Small intestine (tissue), 7 donors: ENCODE results near the gene PAK6. TPM values are rescaled to one million over a fixed set of nuclear protein-coding genes. Genes with fewer than 3 reads are reported as not detected.

Experiments used
- DNase-seq, 2 donors: peaks; one replicate each; pipeline versions ENCODE4 v3.0.0 to v3.0.0-alpha.2; 2013
- FAIRE-seq: peaks from 2 replicates; lab custom pipeline; 2012; peaks lifted over from hg19 to GRCh38; lab: Jason Lieb, UNC
- H3K27ac ChIP-seq, 3 donors: one replicate each; pipeline ENCODE4 v1.5.1; 2013; ENCODE audit warnings: low read length in 2 of 3, mild to moderate bottlenecking in 2 of 3, control low read depth in 1 of 3, inconsistent platforms in 1 of 3, low read depth in 1 of 3, moderate library complexity in 1 of 3
- H3K27me3 ChIP-seq, 3 donors: one replicate each; pipeline ENCODE4 v1.6.1; 2013; ENCODE audit warnings: low read length in 3 of 3, inconsistent platforms in 1 of 3; ENCODE audit not compliant: control insufficient read depth in 3 of 3, insufficient read depth in 3 of 3
- H3K36me3 ChIP-seq, 3 donors: one replicate each; pipeline ENCODE4 v1.6.1; 2013; ENCODE audit warnings: low read length in 3 of 3, inconsistent platforms in 1 of 3, low read depth in 1 of 3, mild to moderate bottlenecking in 1 of 3, moderate library complexity in 1 of 3; ENCODE audit not compliant: control insufficient read depth in 3 of 3, insufficient read depth in 2 of 3
- H3K4me1 ChIP-seq, 3 donors: one replicate each; pipeline ENCODE4 v1.6.1; 2013; ENCODE audit warnings: low read length in 2 of 3, inconsistent platforms in 1 of 3, low read depth in 1 of 3, mild to moderate bottlenecking in 1 of 3, moderate library complexity in 1 of 3; ENCODE audit not compliant: control insufficient read depth in 3 of 3, insufficient read depth in 2 of 3
- H3K4me3 ChIP-seq, 3 donors: one replicate each; pipeline ENCODE4 v1.5.1; 2013; ENCODE audit warnings: low read length in 3 of 3, control low read depth in 1 of 3, inconsistent platforms in 1 of 3, low read depth in 1 of 3, mild to moderate bottlenecking in 1 of 3, moderate library complexity in 1 of 3
- H3K9me3 ChIP-seq, 2 donors: one replicate each; pipeline ENCODE4 v1.6.1; 2013; ENCODE audit warnings: low read depth in 1 of 2, low read length in 1 of 2; ENCODE audit not compliant: control insufficient read depth in 2 of 2, insufficient read depth in 1 of 2
- WGBS, 3 donors: extraction: QIAGEN DNeasy Blood & Tissue Kit; methylation state at CpG; one replicate each; pipeline ENCODE4 v1.1.7; 2013; 5-methylcytosine and 5-hydroxymethylcytosine counted together
- polyA plus RNA-seq, 4 donors: library from polyadenylated mRNA; stranded (reverse) in 3 of 4; unstranded in 1 of 4; fragments of 200-250 nt in 3 of 4; fragments of 120-200 nt in 1 of 4; gene quantifications; one replicate each; pipeline versions ENCODE4 v1.2.1 to v1.2.3, GENCODE V29; 2013
- donor health status: healthy with polysubstance abuse.
- donor health status: control.
- donor health status: control.
- donor health status: Bipolar disorder and iron deficiency.
- donor health status: healthy.

The PAK6 gene
- polyA plus RNA-seq, 4 donors = 0.67 to 16.4 (median 2.9) TPM

DNA sequence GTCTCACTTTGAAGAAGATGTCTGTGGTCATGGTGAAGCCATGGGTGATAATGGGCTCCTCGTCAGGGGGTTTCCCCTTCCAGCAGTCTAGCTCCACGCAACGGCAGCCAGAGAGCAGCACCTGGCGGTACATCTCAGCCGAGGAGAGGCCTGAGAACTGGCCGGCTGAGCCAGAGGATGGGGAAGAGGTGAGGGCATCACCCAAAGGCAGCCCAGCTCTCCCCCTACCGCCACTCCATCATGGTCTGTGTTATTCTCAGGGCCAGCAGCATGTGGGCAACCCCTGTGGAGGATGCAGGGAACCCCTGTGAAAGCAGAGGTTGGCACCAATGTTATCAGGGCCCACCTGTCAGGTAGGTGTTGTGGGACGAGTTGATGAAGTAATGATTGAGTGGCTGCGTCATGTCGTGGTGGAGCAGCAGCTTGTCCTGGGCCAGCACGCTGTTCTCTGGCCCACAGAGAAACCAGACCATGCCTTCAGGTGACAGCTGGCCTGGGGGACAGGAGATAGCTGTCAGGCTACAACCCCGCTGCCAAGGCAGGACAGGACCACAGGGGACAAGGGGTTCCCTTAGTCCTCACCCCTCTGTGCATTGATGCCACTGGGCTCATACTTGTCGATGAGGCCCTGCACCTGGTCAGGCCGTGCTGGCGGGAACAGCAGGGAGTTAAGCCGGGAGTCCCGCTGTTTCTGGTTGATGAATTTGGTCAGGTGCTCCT is 59.5 kb downstream of the PAK6 start:
- H3K27me3 ChIP-seq = peaks cover 0 to 9% (median 0%) of the 10 kb centered on the region in 3 donors
- H3K27ac ChIP-seq = no peak overlapping the region
- FAIRE-seq (no peak), DNase-seq (no peak)
- peaks cover 0 to 4% (median 0%) of the 10 kb centered on the region in 3 donors for H3K4me1 ChIP-seq
- H3K9me3 ChIP-seq = no peaks in the 10 kb centered on the region
- peaks cover 0 to 2% (median 0%) of the 10 kb centered on the region in 3 donors for H3K36me3 ChIP-seq
- no peak overlapping the region for H3K4me3 ChIP-seq
- 90 to 92% (median 91%) methylated on average over 17 of the region's 17 CpGs for WGBS, 3 donors

DNA sequence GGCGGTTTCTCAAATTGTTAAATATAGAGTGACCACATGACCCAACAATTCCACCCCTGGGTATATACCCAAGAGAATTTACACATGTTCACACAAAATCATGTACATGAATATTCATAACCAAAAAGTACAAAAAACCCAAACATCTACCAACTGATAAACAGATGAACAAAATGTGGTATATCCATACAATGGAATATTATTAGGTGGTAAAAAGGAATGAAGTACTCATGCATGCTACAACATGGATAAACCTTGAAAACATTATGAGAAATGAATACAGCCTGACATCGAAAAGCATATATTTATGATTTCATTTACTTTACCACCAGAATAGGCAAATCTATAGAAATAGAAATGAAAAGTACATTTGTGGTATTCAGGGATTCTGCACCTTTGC is 61.5 kb downstream of the PAK6 start:
- H3K27ac ChIP-seq = no peak overlapping the region
- H3K4me1 ChIP-seq = peaks cover 0 to 4% (median 0%) of the 10 kb centered on the region in 3 donors
- peaks cover 0 to 2% (median 0%) of the 10 kb centered on the region in 3 donors for H3K36me3 ChIP-seq
- H3K27me3 ChIP-seq = peaks cover 0 to 9% (median 0%) of the 10 kb centered on the region in 3 donors
- H3K4me3 ChIP-seq = no peak overlapping the region
- no peaks in the 10 kb centered on the region for H3K9me3 ChIP-seq
- no peak for DNase-seq
- WGBS, 3 donors = 95 to 98% (median 98%) methylated on average over 2 of the region's 2 CpGs
- FAIRE-seq = no peak

DNA sequence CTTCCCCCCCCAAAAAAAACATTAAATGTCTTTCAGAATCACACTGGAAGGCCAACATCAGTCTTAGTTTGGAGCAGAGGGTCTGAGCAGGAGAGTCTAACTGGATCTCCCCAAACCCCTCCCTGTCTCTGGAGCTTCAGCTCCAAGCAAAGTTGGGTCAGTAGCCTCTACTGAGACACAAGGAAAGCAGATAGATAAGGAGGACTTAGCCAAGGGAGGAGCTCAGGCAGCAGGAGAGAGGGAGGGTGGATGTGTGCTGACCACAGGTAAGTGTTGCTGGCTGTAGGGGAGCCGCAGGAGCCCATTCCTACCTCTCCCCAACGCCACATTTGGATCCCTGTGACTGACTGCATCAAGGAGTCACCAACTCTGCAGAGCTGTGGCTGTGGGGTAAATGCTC is 61.9 kb downstream of the PAK6 start:
- Histone ChIP-seq H3K27ac (no peak overlapping the region), H3K36me3 (peaks cover 0 to 2% (median 0%) of the 10 kb centered on the region in 3 donors), H3K27me3 (peaks cover 0 to 9% (median 0%) of the 10 kb centered on the region in 3 donors), H3K4me1 (peaks cover 0 to 4% (median 0%) of the 10 kb centered on the region in 3 donors), H3K4me3 (no peak overlapping the region), H3K9me3 (no peaks in the 10 kb centered on the region)
- DNase-seq (no peak), FAIRE-seq (no peak)
- 89 to 96% (median 94%) methylated on average over 2 of the region's 2 CpGs for WGBS, 3 donors

DNA sequence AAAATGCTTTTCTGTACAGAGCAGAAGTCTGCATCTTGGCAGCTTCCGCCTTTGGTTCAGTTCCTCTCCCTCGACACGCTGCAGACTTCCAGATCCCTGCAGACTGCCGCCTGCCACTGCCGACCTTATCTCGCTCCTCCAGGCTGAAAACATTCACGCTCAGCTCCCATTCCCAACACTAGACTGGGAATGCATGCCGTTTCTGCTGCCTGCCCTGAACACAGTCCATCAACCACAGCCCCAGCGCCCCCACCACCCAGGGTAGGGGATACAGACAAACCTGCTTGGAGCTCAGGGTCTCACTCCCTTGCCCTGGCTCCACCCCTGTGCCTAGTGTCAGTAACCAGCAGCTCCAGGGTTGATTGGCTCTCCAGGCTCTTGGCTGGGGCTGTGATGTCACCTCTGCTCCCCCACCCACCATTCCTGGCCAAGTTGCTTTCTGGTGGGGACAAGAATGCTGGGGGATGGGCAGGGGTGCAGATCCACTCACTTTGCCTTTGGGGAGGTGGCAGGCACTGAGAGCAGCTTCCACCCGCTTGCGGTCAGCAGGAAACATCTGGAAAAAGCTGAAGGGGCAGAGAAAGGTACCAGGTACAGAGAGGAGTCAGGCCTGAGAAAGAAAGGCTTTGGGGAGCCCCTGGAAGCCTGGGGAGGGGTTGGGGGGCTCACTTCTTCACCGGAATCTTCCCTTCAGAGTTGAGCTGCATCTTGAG is 62.8 kb downstream of the PAK6 start:
- 62 to 76% (median 67%) methylated on average over 12 of the region's 12 CpGs for WGBS, 3 donors
- Histone ChIP-seq H3K27ac (no peak overlapping the region), H3K36me3 (peaks cover 0 to 2% (median 0%) of the 10 kb centered on the region in 3 donors), H3K4me1 (peaks cover 0 to 1% (median 0%) of the 10 kb centered on the region in 3 donors), H3K9me3 (no peaks in the 10 kb centered on the region), H3K4me3 (no peak overlapping the region), H3K27me3 (peaks cover 0 to 12% (median 0%) of the 10 kb centered on the region in 3 donors)
- DNase-seq (no peak), FAIRE-seq (no peak)

DNA sequence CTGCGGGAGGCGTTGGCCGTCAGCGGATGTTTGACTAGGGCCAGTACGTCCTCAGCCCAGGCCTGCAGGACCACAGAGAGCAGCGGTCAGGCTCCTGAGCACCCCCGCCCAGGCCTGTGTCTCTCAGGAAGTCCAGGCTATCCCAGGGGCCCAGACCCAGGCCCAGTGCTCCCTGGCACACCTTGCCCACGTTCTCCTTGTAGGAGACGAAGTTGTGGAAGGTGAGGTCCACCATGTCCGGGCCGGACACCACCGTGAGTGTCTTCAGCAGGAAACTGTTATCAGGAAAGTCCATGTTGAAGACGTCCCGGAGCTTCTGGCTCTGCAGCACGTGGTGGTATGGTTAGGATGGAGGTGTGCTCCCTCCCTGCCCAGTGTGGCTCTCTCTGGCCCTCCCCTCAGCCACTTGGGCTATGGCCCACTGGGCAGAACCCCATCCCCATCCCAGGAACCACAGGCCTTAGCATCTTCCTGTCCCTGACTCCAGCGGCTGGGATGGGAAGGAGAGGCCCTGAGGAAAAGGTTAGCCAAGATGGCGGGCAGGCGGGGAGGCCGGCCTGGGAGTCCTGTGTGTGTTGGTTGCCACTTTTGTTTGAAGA is 63.5 kb downstream of the PAK6 start:
- H3K27me3 ChIP-seq = peaks cover 0 to 14% (median 0%) of the 10 kb centered on the region in 3 donors
- no peak overlapping the region for H3K27ac ChIP-seq
- no peaks in the 10 kb centered on the region for H3K9me3 ChIP-seq
- DNase-seq = no peak
- peaks cover 0 to 2% (median 0%) of the 10 kb centered on the region in 3 donors for H3K36me3 ChIP-seq
- no peak for FAIRE-seq
- peaks cover 0 to under 1% (median 0%) of the 10 kb centered on the region in 3 donors for H3K4me1 ChIP-seq
- WGBS, 3 donors = 88 to 93% (median 92%) methylated on average over 15 to 19 of the region's 19 CpGs
- H3K4me3 ChIP-seq = no peak overlapping the region

DNA sequence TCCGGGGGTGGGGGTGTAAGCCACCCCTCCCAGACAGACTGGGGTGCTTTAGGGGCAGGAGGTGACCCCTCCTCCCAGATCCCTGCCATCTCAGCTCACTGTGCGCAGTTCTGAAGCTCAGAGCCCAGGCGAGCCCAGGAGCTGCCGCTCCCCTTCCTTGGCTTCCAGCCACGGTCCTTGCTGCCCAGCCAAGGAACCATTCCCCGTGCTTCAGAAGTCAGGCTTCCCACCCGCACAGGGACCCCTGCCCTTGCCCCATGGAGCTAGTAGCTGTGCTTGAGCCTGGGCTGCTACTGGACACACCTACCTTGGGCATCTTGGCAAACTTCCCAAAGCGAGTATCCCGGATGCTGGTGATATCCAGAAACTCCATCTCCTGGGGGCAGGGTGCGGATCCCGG is 64.1 kb downstream of the PAK6 start:
- no peak for DNase-seq
- Histone ChIP-seq H3K36me3 (peaks cover 0 to 2% (median 0%) of the 10 kb centered on the region in 3 donors), H3K4me3 (no peak overlapping the region), H3K9me3 (no peaks in the 10 kb centered on the region), H3K27me3 (peaks cover 0 to 14% (median 0%) of the 10 kb centered on the region in 3 donors), H3K4me1 (peaks cover 0 to 5% (median 0%) of the 10 kb centered on the region in 3 donors), H3K27ac (no peak overlapping the region)
- 42 to 65% (median 49%) methylated on average over 10 to 11 of the region's 11 CpGs for WGBS, 3 donors
- FAIRE-seq = no peak

DNA sequence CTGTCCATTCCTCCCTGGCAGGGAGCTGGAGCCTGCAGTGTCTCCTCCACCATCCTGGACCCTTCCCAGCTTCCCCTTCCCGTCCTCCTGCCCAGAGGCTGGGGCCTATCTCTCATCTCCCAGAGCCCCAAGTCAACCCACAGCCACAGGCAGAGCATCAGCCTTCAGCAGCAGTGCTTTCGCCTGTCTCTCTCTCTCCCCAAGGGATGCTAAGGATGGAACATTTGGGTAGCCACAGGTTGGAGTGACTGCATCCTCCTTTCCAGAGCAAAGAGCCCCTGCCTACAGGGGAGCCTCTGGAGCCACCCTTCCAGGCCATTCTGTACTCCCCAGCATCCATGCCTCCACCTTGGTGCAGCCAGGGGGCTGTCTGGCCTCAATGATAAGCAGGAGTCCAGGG is 64.7 kb downstream of the PAK6 start:
- Histone ChIP-seq H3K4me1 (peaks cover 0 to 5% (median 0%) of the 10 kb centered on the region in 3 donors), H3K9me3 (no peaks in the 10 kb centered on the region), H3K27ac (no peak overlapping the region), H3K27me3 (peaks cover 0 to 14% (median 0%) of the 10 kb centered on the region in 3 donors), H3K4me3 (no peak overlapping the region), H3K36me3 (peaks cover 0 to 2% (median 0%) of the 10 kb centered on the region in 3 donors)
- no peak for FAIRE-seq
- DNase-seq = no peak
- WGBS, 3 donors = 89 to 92% (median 91%) methylated on average over 2 of the region's 2 CpGs

DNA sequence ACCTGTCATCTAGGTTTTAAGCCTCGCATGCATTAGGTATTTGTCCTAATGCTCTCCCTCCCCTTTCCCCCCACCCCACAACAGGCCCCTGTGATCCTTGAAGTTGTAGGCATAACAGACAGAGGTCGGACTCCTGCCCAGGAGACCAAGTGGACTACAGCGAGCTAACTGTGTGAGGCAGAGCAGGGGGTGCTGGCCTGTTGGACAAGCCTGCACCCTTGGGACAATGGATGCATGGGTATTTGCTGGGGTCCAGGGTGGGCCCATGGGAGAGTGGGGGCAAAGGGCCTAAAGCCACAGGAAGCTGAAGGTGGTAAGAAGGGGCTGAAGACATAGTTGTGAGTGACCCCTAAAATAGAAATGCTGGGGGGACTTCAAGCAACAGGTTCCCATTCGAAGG is 66.4 kb downstream of the PAK6 start:
- no peak overlapping the region for H3K4me3 ChIP-seq
- H3K36me3 ChIP-seq = peaks cover 0 to 2% (median 0%) of the 10 kb centered on the region in 3 donors
- H3K27ac ChIP-seq = no peak overlapping the region
- H3K4me1 ChIP-seq = peaks cover 0 to 5% (median 0%) of the 10 kb centered on the region in 3 donors
- H3K9me3 ChIP-seq = no peaks in the 10 kb centered on the region
- peaks cover 0 to 16% (median 0%) of the 10 kb centered on the region in 3 donors for H3K27me3 ChIP-seq
- no peak for DNase-seq
- FAIRE-seq = no peak
- 88 to 93% (median 89%) methylated on average over 4 of the region's 4 CpGs for WGBS, 3 donors
